Measurements from ENCODE around the gene ZNF350. TPM values are rescaled to one million over a fixed set of nuclear protein-coding genes. Genes with fewer than 3 reads are reported as not detected.
"Not testable (repeated sequence)": the region's sequence is repeated elsewhere in the genome, so short reads cannot be mapped to it uniquely, and the experiment has no call there.

The ZNF350 gene
- total RNA-seq, 4 donors from 2014 or later = 7.8 to 30.3 (median 14.5) TPM

DNA sequence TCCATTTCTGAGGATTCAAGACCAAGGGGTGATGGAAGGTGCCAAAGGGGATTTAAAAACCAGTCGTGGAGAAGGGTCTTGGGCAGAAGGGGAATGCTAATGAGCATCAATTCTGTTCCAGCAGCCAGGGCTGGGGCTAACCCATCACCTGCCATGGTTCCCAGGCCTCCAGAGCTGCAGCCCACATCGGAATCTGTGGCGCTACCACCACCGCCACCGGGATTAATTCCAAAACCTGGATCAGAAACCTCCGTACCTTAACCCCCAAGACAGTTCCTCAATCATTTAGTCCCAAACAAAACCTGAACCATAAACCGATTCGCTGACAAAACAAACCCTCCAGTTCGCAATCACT, 20.8 kb upstream of the ZNF350 start:
- DNase-seq = no peak

DNA sequence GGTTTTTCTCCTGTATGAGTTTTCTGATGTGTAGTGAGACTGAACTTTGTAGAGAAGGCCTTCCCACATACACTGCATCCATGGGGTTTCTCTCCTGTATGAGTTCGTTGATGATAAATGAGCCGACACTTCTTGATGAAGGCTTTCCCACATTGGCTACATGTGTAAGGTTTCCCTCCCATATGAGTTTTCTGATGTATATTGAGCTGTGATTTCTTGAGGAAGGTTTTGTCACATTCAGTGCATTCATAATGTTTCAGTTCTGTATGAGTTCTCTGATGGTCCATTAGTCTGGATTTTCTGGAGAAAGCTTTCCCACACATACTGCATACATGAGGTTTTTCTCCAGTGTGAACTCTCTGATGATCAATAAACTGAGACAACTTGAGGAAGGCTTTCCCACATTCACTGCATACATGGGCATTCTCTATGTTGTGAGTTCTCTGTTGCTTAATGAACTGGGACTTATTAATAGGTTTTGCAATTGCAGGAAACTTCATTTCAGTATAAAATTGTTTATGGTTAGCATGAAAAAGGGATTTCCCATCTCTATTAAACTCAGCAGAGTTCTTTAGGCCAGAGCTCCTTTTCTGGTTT, 7.5 kb upstream of the ZNF350 start:
- WGBS, 2 donors (ENCODE audit: low coverage in 1 of 2) = 97% methylated on average over 2 of the region's 2 CpGs; no CpG with 5 or more reads in 1 of the 2 donors
- peaks cover 3 to 65% (median 34%) of the 10 kb centered on the region in 4 donors for H3K36me3 ChIP-seq
- intact Hi-C loops (cut with DNase I; ENCODE audit: low total_unique reads) = no loop called here

More for the DNA sequence above, 20.8 kb upstream of the ZNF350 start:
- intact Hi-C loops (cut with DNase I; ENCODE audit: low total_unique reads) (no loop called here), in situ Hi-C loops (cut with MboI; ENCODE audit: low pct_ligation_motif_present in 1 of 4, low pct_unique_long_range_greater_than_20kb in 1 of 4, low sequenced_read_pairs in 3 of 4) (no loop called here)
- peaks cover 18 to 24% of the 10 kb centered on the region in 2 donors for H3K9me3 ChIP-seq
- H3K27ac ChIP-seq = peak overlapping the region; percentile 73 to 92 (median 84)
- WGBS, 2 donors (ENCODE audit: low coverage in 1 of 2) = 9% methylated on average over 9 of the region's 9 CpGs; no CpG with 5 or more reads in 1 of the 2 donors
- H3K27me3 ChIP-seq = no peaks in the 10 kb centered on the region
- TF ChIP-seq POLR2AphosphoS5 (IDR thresholded peaks at IDR 0.05) (no peak), POLR2A (IDR thresholded peaks at IDR 0.05) (no peak), EP300 (IDR thresholded peaks at IDR 0.05; ENCODE audit: low read depth) (no peak)
- TF ChIP-seq, protein P1, sequence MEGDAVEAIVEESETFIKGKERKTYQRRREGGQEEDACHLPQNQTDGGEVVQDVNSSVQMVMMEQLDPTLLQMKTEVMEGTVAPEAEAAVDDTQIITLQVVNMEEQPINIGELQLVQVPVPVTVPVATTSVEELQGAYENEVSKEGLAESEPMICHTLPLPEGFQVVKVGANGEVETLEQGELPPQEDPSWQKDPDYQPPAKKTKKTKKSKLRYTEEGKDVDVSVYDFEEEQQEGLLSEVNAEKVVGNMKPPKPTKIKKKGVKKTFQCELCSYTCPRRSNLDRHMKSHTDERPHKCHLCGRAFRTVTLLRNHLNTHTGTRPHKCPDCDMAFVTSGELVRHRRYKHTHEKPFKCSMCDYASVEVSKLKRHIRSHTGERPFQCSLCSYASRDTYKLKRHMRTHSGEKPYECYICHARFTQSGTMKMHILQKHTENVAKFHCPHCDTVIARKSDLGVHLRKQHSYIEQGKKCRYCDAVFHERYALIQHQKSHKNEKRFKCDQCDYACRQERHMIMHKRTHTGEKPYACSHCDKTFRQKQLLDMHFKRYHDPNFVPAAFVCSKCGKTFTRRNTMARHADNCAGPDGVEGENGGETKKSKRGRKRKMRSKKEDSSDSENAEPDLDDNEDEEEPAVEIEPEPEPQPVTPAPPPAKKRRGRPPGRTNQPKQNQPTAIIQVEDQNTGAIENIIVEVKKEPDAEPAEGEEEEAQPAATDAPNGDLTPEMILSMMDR (IDR thresholded peaks at IDR 0.05) = no peak
- peaks cover 0 to 15% (median 6%) of the 10 kb centered on the region in 4 donors for H3K4me1 ChIP-seq
- peaks cover 0 to 25% (median 11%) of the 10 kb centered on the region in 4 donors for H3K36me3 ChIP-seq
- H3K4me3 ChIP-seq = peak overlapping the region; percentile 54 to 77 (median 64)

GRCh38 chr19:51993422-51993821, 6.8 kb upstream of the ZNF350 start:
- no peak overlapping the region for H3K4me3 ChIP-seq
- intact Hi-C loops (cut with DNase I; ENCODE audit: low total_unique reads) = no loop called here
- TF ChIP-seq POLR2AphosphoS5 (IDR thresholded peaks at IDR 0.05) (no peak), EP300 (IDR thresholded peaks at IDR 0.05; ENCODE audit: low read depth) (no peak), POLR2A (IDR thresholded peaks at IDR 0.05) (no peak)
- TF ChIP-seq, protein P1 (IDR thresholded peaks at IDR 0.05) = no peak
- peaks cover 85 to 92% of the 10 kb centered on the region in 2 donors for H3K9me3 ChIP-seq
- no peaks in the 10 kb centered on the region for H3K27me3 ChIP-seq
- in situ Hi-C loops (cut with MboI; ENCODE audit: low pct_ligation_motif_present in 1 of 4, low pct_unique_long_range_greater_than_20kb in 1 of 4, low sequenced_read_pairs in 3 of 4) = no loop called here
- no peaks in the 10 kb centered on the region for H3K4me1 ChIP-seq
- WGBS, 2 donors (ENCODE audit: low coverage in 1 of 2) = 96 to 100% methylated on average over 7 to 10 of the region's 10 CpGs
- H3K27ac ChIP-seq = no peak overlapping the region
- no peak for DNase-seq
- H3K36me3 ChIP-seq = peaks cover 0 to 58% (median 29%) of the 10 kb centered on the region in 4 donors

More for the DNA sequence above, 7.5 kb upstream of the ZNF350 start:
- in situ Hi-C loops (cut with MboI; ENCODE audit: low pct_ligation_motif_present in 1 of 4, low pct_unique_long_range_greater_than_20kb in 1 of 4, low sequenced_read_pairs in 3 of 4) = no loop called here
- no peaks in the 10 kb centered on the region for H3K27me3 ChIP-seq
- no peak overlapping the region for H3K4me3 ChIP-seq
- H3K4me1 ChIP-seq = no peaks in the 10 kb centered on the region
- TF ChIP-seq POLR2AphosphoS5 (IDR thresholded peaks at IDR 0.05) (no peak), EP300 (IDR thresholded peaks at IDR 0.05; ENCODE audit: low read depth) (no peak), POLR2A (IDR thresholded peaks at IDR 0.05) (no peak)
- TF ChIP-seq, protein P1 (IDR thresholded peaks at IDR 0.05) = no peak
- DNase-seq = no peak
- peaks cover 88 to 92% of the 10 kb centered on the region in 2 donors for H3K9me3 ChIP-seq
- H3K27ac ChIP-seq = no peak overlapping the region

DNA sequence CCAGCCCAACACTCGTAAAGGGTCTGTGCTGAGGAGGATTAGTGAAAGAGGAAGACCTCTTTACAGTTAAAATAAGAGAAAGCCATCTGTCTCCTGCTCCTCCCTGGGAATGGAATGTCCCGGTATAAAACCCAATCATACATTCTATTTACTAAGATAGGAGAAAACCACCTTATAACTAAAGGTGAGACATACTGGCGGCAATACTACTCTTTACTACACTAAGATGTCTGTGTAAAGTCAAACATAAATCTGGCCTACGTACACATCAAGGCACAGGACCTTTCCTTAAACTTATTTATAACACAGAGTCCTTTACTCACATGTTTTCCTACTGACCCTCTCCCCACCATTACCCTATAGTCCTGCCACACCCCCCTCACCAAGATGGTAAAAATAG, 3.3 kb downstream of the ZNF350 start:
- in situ Hi-C loops (cut with MboI; ENCODE audit: low pct_ligation_motif_present in 1 of 4, low pct_unique_long_range_greater_than_20kb in 1 of 4, low sequenced_read_pairs in 3 of 4) (no loop called here), intact Hi-C loops (cut with DNase I; ENCODE audit: low total_unique reads) (no loop called here)
- Histone ChIP-seq H3K27me3 (no peaks in the 10 kb centered on the region), H3K36me3 (peaks cover 0 to 43% (median 9%) of the 10 kb centered on the region in 4 donors), H3K9me3 (peaks cover 47 to 74% of the 10 kb centered on the region in 2 donors), H3K4me1 (peaks cover 0 to 10% (median 9%) of the 10 kb centered on the region in 4 donors), H3K27ac (no peak overlapping the region), H3K4me3 (no peak overlapping the region)
- no peak for DNase-seq
- TF ChIP-seq, protein P1 (IDR thresholded peaks at IDR 0.05) = no peak
- TF ChIP-seq POLR2AphosphoS5 (IDR thresholded peaks at IDR 0.05) (no peak), POLR2A (IDR thresholded peaks at IDR 0.05) (no peak), EP300 (IDR thresholded peaks at IDR 0.05; ENCODE audit: low read depth) (no peak)
- 95 to 96% methylated on average over 4 of the region's 4 CpGs for WGBS, 2 donors (ENCODE audit: low coverage in 1 of 2)

GRCh38 chr19:51980926-51981325, 5.7 kb downstream of the ZNF350 start:
- peaks cover 60 to 86% of the 10 kb centered on the region in 2 donors for H3K9me3 ChIP-seq
- DNase-seq; H3K4me1 ChIP-seq; H3K27me3 ChIP-seq; in situ Hi-C loops (cut with MboI; ENCODE audit: low pct_ligation_motif_present in 1 of 4, low pct_unique_long_range_greater_than_20kb in 1 of 4, low sequenced_read_pairs in 3 of 4); H3K27ac ChIP-seq; intact Hi-C loops (cut with DNase I; ENCODE audit: low total_unique reads); H3K4me3 ChIP-seq: not testable (repeated sequence)
- WGBS, 2 donors (ENCODE audit: low coverage in 1 of 2) = 98% methylated on average over 6 of the region's 6 CpGs; no CpG with 5 or more reads in 1 of the 2 donors
- peaks cover 0 to 52% (median 13%) of the 10 kb centered on the region in 4 donors for H3K36me3 ChIP-seq
